HCT116 (cell line): ENCODE results near the gene ADAM23. TPM values are rescaled to one million over a fixed set of nuclear protein-coding genes. Genes with fewer than 3 reads are reported as not detected.

Source experiments
- ATAC-seq: fragments of 200-7000 bp; cut with Tn5 transposase; 2 replicates; pipeline ENCODE4 v1.9.1; 2020; ENCODE audit warnings: mild to moderate bottlenecking, moderate library complexity
- BruUV-seq: library from RNA; stranded (reverse); fragments of 400-500 nt; replicated peaks from 2 replicates; lab custom pipeline; 2021; lab: Mats Ljungman, UMichigan
- CTCF ChIA-PET: fragments of 300-600 bp; sonication (Branson Sonifier 250); formaldehyde crosslinking; loops from one replicate; lab custom pipeline; 2021; ENCODE audit warnings: antibody characterized with exemption; lab: Charles Lee
- POLR2A ChIA-PET: fragments of 300-600, 350-600 bp; sonication (Branson Sonifier 250); formaldehyde crosslinking; loops from one replicate; lab custom pipeline; 2021; ENCODE audit warnings: antibody characterized with exemption; lab: Charles Lee
- RAD21 ChIA-PET, 2 experiments: fragments of 300-600 bp; sonication (Branson Sonifier 250); formaldehyde crosslinking; loops; one replicate each; lab custom pipeline; 2023; ENCODE audit warnings: low total read pairs in 2 of 2; ENCODE audit not compliant: uncharacterized antibody in 2 of 2, unreplicated experiment in 2 of 2, low non-redundant PET in 1 of 2; lab: Charles Lee
- DNase-seq: peaks from one replicate; pipeline ENCODE4 v3.0.0-alpha.2; 2010; ENCODE audit warnings: low read depth, low spot score
- H2AFZ ChIP-seq: fragments of 200-600 bp; shearing (Covaris generic), sonication (generic); 2 replicates; pipeline ENCODE4 v1.6.1; 2017; ENCODE audit warnings: low read depth, mixed run types, mixed read lengths, antibody characterized with exemption, low read length; ENCODE audit not compliant: poor library complexity, severe bottlenecking
- H3K27ac ChIP-seq: 2 replicates; pipeline ENCODE4 v1.5.1; 2012; ENCODE audit warnings: low read depth, low read length
- H3K27me3 ChIP-seq: fragments of 200-600 bp; sonication (generic); 2 replicates; pipeline ENCODE4 v1.6.1; 2016; ENCODE audit warnings: mixed run types, low read length, mixed read lengths; ENCODE audit not compliant: insufficient read depth
- H3K36me3 ChIP-seq, 2 experiments: fragments of 200-500 bp in 1 of 2; fragments of 200-600 bp in 1 of 2; sonication (Bioruptor generic) in 1 of 2; sonication (generic) in 1 of 2; 2 replicates each; pipeline versions ENCODE4 v1.5.1 to v1.6.1; 2014 to 2016; ENCODE audit warnings: low read length in 2 of 2, inconsistent platforms in 1 of 2, mixed read lengths in 1 of 2, mixed run types in 1 of 2; ENCODE audit not compliant: insufficient read depth in 2 of 2, control insufficient read depth in 1 of 2
- H3K4me1 ChIP-seq, 2 experiments: fragments of 200-600 bp in 1 of 2; sonication (generic) in 1 of 2; 2 replicates each; pipeline versions ENCODE4 v1.5.1 to v1.6.1; 2012 to 2017; ENCODE audit warnings: low read length in 2 of 2, inconsistent platforms in 1 of 2, mild to moderate bottlenecking in 1 of 2, mixed read lengths in 1 of 2, mixed run types in 1 of 2, moderate library complexity in 1 of 2; ENCODE audit not compliant: insufficient read depth in 2 of 2, control insufficient read depth in 1 of 2
- H3K4me2 ChIP-seq: fragments of 200-600 bp; sonication (generic); 2 replicates; pipeline ENCODE4 v1.6.1; 2017; ENCODE audit warnings: mixed run types, low read length, mixed read lengths
- H3K4me3 ChIP-seq, 2 experiments: fragments of 200-600 bp in 1 of 2; sonication (generic) in 1 of 2; replicated peaks in 1 of 2; 2 replicates each; pipeline ENCODE4 v1.5.1; 2011 to 2016; ENCODE audit warnings: low read length in 2 of 2, control low read depth in 1 of 2, low read depth in 1 of 2, mild to moderate bottlenecking in 1 of 2, mixed read lengths in 1 of 2, mixed run types in 1 of 2
- H3K79me2 ChIP-seq: fragments of 200-600 bp; sonication (generic); 2 replicates; pipeline ENCODE4 v1.6.1; 2017; ENCODE audit warnings: mild to moderate bottlenecking, mixed run types, low read length, moderate library complexity, mixed read lengths; ENCODE audit not compliant: insufficient read depth
- H3K9ac ChIP-seq: fragments of 200-600 bp; sonication (generic); 2 replicates; pipeline ENCODE4 v1.6.1; 2016; ENCODE audit warnings: low read length, mixed read lengths
- H3K9me2 ChIP-seq: fragments of 200-600 bp; sonication (generic), shearing (Covaris generic); 2 replicates; pipeline ENCODE4 v1.6.1; 2017; ENCODE audit warnings: mixed run types, mild to moderate bottlenecking, moderate library complexity; ENCODE audit not compliant: insufficient read depth
- H3K9me3 ChIP-seq, 2 experiments: fragments of 200-500 bp in 1 of 2; fragments of 200-600 bp in 1 of 2; sonication (Bioruptor generic) in 1 of 2; sonication (generic) in 1 of 2; 2 replicates each; pipeline ENCODE4 v1.6.1; 2014 to 2017; ENCODE audit warnings: low read length in 2 of 2, mixed read lengths in 2 of 2, inconsistent platforms in 1 of 2, low read depth in 1 of 2, mild to moderate bottlenecking in 1 of 2, mixed run types in 1 of 2, moderate library complexity in 1 of 2; ENCODE audit not compliant: control insufficient read depth in 1 of 2, insufficient read depth in 1 of 2
- H4K20me1 ChIP-seq: fragments of 200-600 bp; sonication (generic), shearing (Covaris generic); 2 replicates; pipeline ENCODE4 v1.6.1; 2017; ENCODE audit warnings: mixed run types, mild to moderate bottlenecking, moderate library complexity; ENCODE audit not compliant: insufficient read depth
- CEBPB ChIP-seq: IDR thresholded peaks from 2 replicates; pipeline ENCODE4 v1.6.1; 2012; ENCODE audit warnings: low read depth
- CTCF ChIP-seq, 3 experiments: fragments of 200-600 bp in 1 of 3; sonication (generic) in 1 of 3; IDR thresholded peaks in 2 of 3; conservative IDR thresholded peaks in 1 of 3; 2 replicates each; pipeline ENCODE4 v1.5.1; 2012 to 2017; ENCODE audit warnings: low read depth in 2 of 3, low read length in 2 of 3, antibody characterized with exemption in 1 of 3, borderline replicate concordance in 1 of 3, control low read depth in 1 of 3, mild to moderate bottlenecking in 1 of 3, mixed read lengths in 1 of 3, mixed run types in 1 of 3, moderate library complexity in 1 of 3; ENCODE audit not compliant: insufficient read depth in 1 of 3
- EZH2 ChIP-seq: fragments of 200-600 bp; sonication (generic); IDR thresholded peaks from 2 replicates; pipeline ENCODE4 v1.6.1; 2017; ENCODE audit warnings: antibody characterized with exemption, mixed run types
- FOSL1 ChIP-seq: IDR thresholded peaks from 2 replicates; pipeline ENCODE4 v1.6.1; 2012; ENCODE audit warnings: low read depth
- JUND ChIP-seq: IDR thresholded peaks from 2 replicates; pipeline ENCODE4 v1.6.1; 2012
- POLR2A ChIP-seq: IDR thresholded peaks from 2 replicates; pipeline ENCODE4 v1.7.0; 2011; ENCODE audit warnings: borderline replicate concordance; ENCODE audit not compliant: insufficient read depth, insufficient read length; ENCODE audit errors: extremely low read depth
- POLR2AphosphoS5 ChIP-seq: IDR thresholded peaks from 2 replicates; pipeline ENCODE4 v1.6.1; 2011; ENCODE audit warnings: mild to moderate bottlenecking, low read depth, low read length, moderate library complexity
- RAD21 ChIP-seq: IDR thresholded peaks from 2 replicates; pipeline ENCODE4 v1.6.1; 2012; ENCODE audit warnings: low read depth, mild to moderate bottlenecking
- REST ChIP-seq: IDR thresholded peaks from 2 replicates; pipeline ENCODE4 v1.6.1; 2012; ENCODE audit warnings: low read depth
- SRF ChIP-seq: IDR thresholded peaks from 2 replicates; pipeline ENCODE4 v1.6.1; 2012; ENCODE audit warnings: low read depth
- YY1 ChIP-seq: IDR thresholded peaks from 2 replicates; pipeline ENCODE4 v1.6.1; 2011; ENCODE audit warnings: low read length, low read depth, moderate library complexity, mild to moderate bottlenecking; ENCODE audit not compliant: insufficient replicate concordance; ENCODE audit errors: extremely low read depth
- intact Hi-C: fragments of 100-400 bp; cut with micrococcal nuclease; formaldehyde crosslinking; loops from 2 replicates; pipeline ENCODE4 v1.10.0; 2022
- total RNA-seq: library from RNA; stranded (reverse); gene quantifications from one replicate; pipeline ENCODE4 v1.2.1, GENCODE V29; 2021; ENCODE audit not compliant: unreplicated experiment

ADAM23 gene
- total RNA-seq, 1 experiment from 2014 or later, result 0.10 TPM

GRCh38 chr2:206428783-206429182, 14.5 kb upstream of the ADAM23 start:
- Histone ChIP-seq H3K79me2 (no peaks in the 10 kb centered on the region), H3K4me3 (no peak overlapping the region), H3K9me3 (no peaks in the 10 kb centered on the region), H3K9ac (no peak overlapping the region), H3K27ac (no peak overlapping the region), H3K4me2 (no peak overlapping the region), H4K20me1 (no peaks in the 10 kb centered on the region), H3K4me1 (no peaks in the 10 kb centered on the region), H3K36me3 (no peaks in the 10 kb centered on the region), H3K9me2 (no peaks in the 10 kb centered on the region), H2AFZ (no peak overlapping the region), H3K27me3 (no peaks in the 10 kb centered on the region)
- BruUV-seq, result no TSS peak
- TF ChIP-seq SRF (no peak), CEBPB (no peak), CTCF (IDR thresholded peaks at IDR 0.05 in 2 of 3, conservative IDR thresholded peaks at IDR 0.05 in 1 of 3; ENCODE audit: borderline replicate concordance in 1 of 3, insufficient read depth in 1 of 3, low read depth in 2 of 3, low read length in 2 of 3) (no peak)
- intact Hi-C loops, result no loop called here
- ChIA-PET CTCF (no interaction called here), POLR2A (no interaction called here), RAD21 (no interaction called here)
- ATAC-seq (no peak), DNase-seq (no peak)

GRCh38 chr2:206430452-206430851, 12.9 kb upstream of the ADAM23 start:
- Histone ChIP-seq H3K4me1 (no peaks in the 10 kb centered on the region), H3K9me3 (no peaks in the 10 kb centered on the region), H3K4me2 (no peak overlapping the region), H3K36me3 (no peaks in the 10 kb centered on the region), H2AFZ (no peak overlapping the region), H3K9me2 (no peaks in the 10 kb centered on the region), H3K27ac (no peak overlapping the region), H3K27me3 (no peaks in the 10 kb centered on the region), H4K20me1 (no peaks in the 10 kb centered on the region), H3K79me2 (no peaks in the 10 kb centered on the region), H3K4me3 (no peak overlapping the region), H3K9ac (no peak overlapping the region)
- CTCF ChIA-PET, result no interaction called here
- no TSS peak for BruUV-seq
- RAD21 ChIA-PET, result no interaction called here
- POLR2A ChIA-PET, result no interaction called here
- DNase-seq, result no peak
- intact Hi-C loops, result no loop called here
- no peak for ATAC-seq
- TF ChIP-seq EZH2 (no peak), POLR2A (no peak), FOSL1 (no peak), JUND (no peak), POLR2AphosphoS5 (no peak), REST (no peak), CEBPB (no peak), RAD21 (no peak), YY1 (no peak)
